ENCODE results near the gene KRTAP10-9.

Gene KRTAP10-9

GRCh38 chr21:44614961-44615391, 11.9 kb upstream of the KRTAP10-9 start (continued):
- TF ChIP-seq ZNF280D (tag by site-specific recombination; IDR thresholded peaks at IDR 0.05), result no peak
- TF ChIP-seq ZNF394 (tag by site-specific recombination; IDR thresholded peaks at IDR 0.05; ENCODE audit: borderline replicate concordance), result no peak
- no peak for TF ChIP-seq ZNF449 (tag by site-specific recombination; IDR thresholded peaks at IDR 0.05)
- no peak for TF ChIP-seq SCRT1 (tag by site-specific recombination; IDR thresholded peaks at IDR 0.05; ENCODE audit: borderline replicate concordance)
- TF ChIP-seq ZNF677 (tag by site-specific recombination; IDR thresholded peaks at IDR 0.05), result no peak
- TF ChIP-seq ZNF600 (tag by site-specific recombination; IDR thresholded peaks at IDR 0.05), result no peak
- TF ChIP-seq YY1 (tag by site-specific recombination; IDR thresholded peaks at IDR 0.05), result no peak

- Histone ChIP-seq H3K9me3 (ENCODE audit: control insufficient read depth, insufficient read depth, low read depth, low read length) (no peaks in the 10 kb centered on the region), H3K4me3 (ENCODE audit: low read depth, low read length) (no peak overlapping the region), H3K36me3 (ENCODE audit: control insufficient read depth in 2 of 2, insufficient read depth in 1 of 2, low read length in 2 of 2) (no peaks in the 10 kb centered on the region), H3K4me1 (ENCODE audit: control insufficient read depth, insufficient read depth, low read length) (no peaks in the 10 kb centered on the region), H3K27ac (ENCODE audit: extremely low read depth, low read depth, low read length) (no peak overlapping the region)
- CTCF ChIA-PET, result interaction anchor here (1.1 kb wide), 1 partner anchor 105 kb away, joined by 6 read pairs; no protein-coding TSS in a partner anchor
- POLR2A ChIA-PET, result no interaction called here
- TF ChIP-seq ZNF843 (tag by site-specific recombination; IDR thresholded peaks at IDR 0.05) (no peak), ZNF248 (tag by site-specific recombination; IDR thresholded peaks at IDR 0.05) (no peak), ZNF529 (tag by site-specific recombination; IDR thresholded peaks at IDR 0.05; ENCODE audit: insufficient replicate concordance) (no peak), EGR2 (tag by site-specific recombination; IDR thresholded peaks at IDR 0.05; ENCODE audit: low read depth) (no peak), ZNF777 (tag by site-specific recombination; IDR thresholded peaks at IDR 0.05; ENCODE audit: borderline replicate concordance) (no peak)
Measured at GRCh38 chr21:44615466-44615865, 11.4 kb upstream of the KRTAP10-9 start.

- Histone ChIP-seq H3K36me3 (ENCODE audit: control insufficient read depth in 2 of 2, insufficient read depth in 1 of 2, low read length in 2 of 2) (no peaks in the 10 kb centered on the region), H3K27ac (ENCODE audit: extremely low read depth, low read depth, low read length) (no peak overlapping the region), H3K9me3 (ENCODE audit: control insufficient read depth, insufficient read depth, low read depth, low read length) (no peaks in the 10 kb centered on the region), H3K4me3 (ENCODE audit: low read depth, low read length) (no peak overlapping the region), H3K4me1 (ENCODE audit: control insufficient read depth, insufficient read depth, low read length) (no peaks in the 10 kb centered on the region)
- ChIA-PET POLR2A (no interaction called here), CTCF (interaction anchor here (1.1 kb wide), 1 partner anchor 105 kb away, joined by 6 read pairs; no protein-coding TSS in a partner anchor)
- no peak for TF ChIP-seq ZNF202 (tag by site-specific recombination; IDR thresholded peaks at IDR 0.05; ENCODE audit: borderline replicate concordance)
- TF ChIP-seq ZSCAN16 (tag by site-specific recombination; IDR thresholded peaks at IDR 0.05), result no peak
- no peak for TF ChIP-seq SP7 (tag by site-specific recombination; IDR thresholded peaks at IDR 0.05)
- TF ChIP-seq ZNF624 (tag by site-specific recombination; IDR thresholded peaks at IDR 0.05), result no peak
- TF ChIP-seq IKZF3 (tag by site-specific recombination; IDR thresholded peaks at IDR 0.05), result no peak
- TF ChIP-seq ZIC2 (tag by site-specific recombination; IDR thresholded peaks at IDR 0.05), result peak; percentile 88
- TF ChIP-seq ZNF544 (tag by site-specific recombination; IDR thresholded peaks at IDR 0.05), result no peak
Measured at GRCh38 chr21:44615911-44616590, 10.8 kb upstream of the KRTAP10-9 start.

Measured in HEK293 (cell line).